GM12873 (cell line): ENCODE measurements around the gene ANK3.

ENCODE experiments used
- CTCF ChIP-seq: IDR thresholded peaks from 2 replicates; pipeline ENCODE4 v1.5.1; 2012; ENCODE audit warnings: low read depth, mild to moderate bottlenecking, moderate library complexity, low read length, control low read depth; ENCODE audit not compliant: insufficient read depth; ENCODE audit errors: missing control alignments

Gene ANK3

GRCh38 chr10:60290558-60290957 is 99.1 kb downstream of the ANK3 start:
- TF ChIP-seq CTCF, result no peak

GRCh38 chr10:60289800-60290199 is 99.9 kb downstream of the ANK3 start:
- TF ChIP-seq CTCF, result no peak

- no peak for TF ChIP-seq CTCF
Observed at GRCh38 chr10:60288256-60288655, 101.4 kb downstream of the ANK3 start.

GRCh38 chr10:60286559-60286958 is 103.1 kb downstream of the ANK3 start:
- TF ChIP-seq CTCF, result no peak

GRCh38 chr10:60283397-60283796 is 106.3 kb downstream of the ANK3 start:
- no peak for TF ChIP-seq CTCF

GRCh38 chr10:60282771-60283353 is 106.8 kb downstream of the ANK3 start:
- TF ChIP-seq CTCF, result no peak

- TF ChIP-seq CTCF, result no peak
Observed at GRCh38 chr10:60281792-60282353, 107.8 kb downstream of the ANK3 start.
